Measurements from ENCODE around the gene CPLX3. TPM values are rescaled to one million over a fixed set of nuclear protein-coding genes. Genes with fewer than 3 reads are reported as not detected.

The CPLX3 gene
- total RNA-seq, 2 experiments from 2014 or later, result 0.17 to 0.28 TPM

- Mint-ChIP-seq H3K4me3 (no peak overlapping the region), H3K27me3 (no peaks in the 10 kb centered on the region), H3K36me3 (peaks cover 33% of the 10 kb centered on the region), H3K4me1 (peaks cover 8% of the 10 kb centered on the region), H3K27ac (peak overlapping the region; percentile 38), H3K9me3 (no peaks in the 10 kb centered on the region)
- POLR2A ChIA-PET, result interaction anchor here (0.6 kb wide), 1 partner anchor 25 kb away, joined by 4 read pairs; no protein-coding TSS in a partner anchor
- ATAC-seq (ENCODE audit: low read depth), result no peak
- DNase-seq, result no peak
Measured at GRCh38 chr15:74851960-74852359, 25.5 kb downstream of the CPLX3 start.

- POLR2A ChIA-PET, result no interaction called here
- no peak overlapping the region for H3K27ac Mint-ChIP-seq
- H3K9me3 Mint-ChIP-seq, result no peaks in the 10 kb centered on the region
- DNase-seq, result no peak
- H3K4me1 Mint-ChIP-seq, result peaks cover 30% of the 10 kb centered on the region
- H3K36me3 Mint-ChIP-seq, result peaks cover 22% of the 10 kb centered on the region
- H3K4me3 Mint-ChIP-seq, result no peak overlapping the region
- ATAC-seq (ENCODE audit: low read depth), result no peak
- H3K27me3 Mint-ChIP-seq, result no peaks in the 10 kb centered on the region
Measured at GRCh38 chr15:74854453-74855022, 28.1 kb downstream of the CPLX3 start.

- no peak for DNase-seq
- peaks cover 34% of the 10 kb centered on the region for H3K4me1 Mint-ChIP-seq
- H3K36me3 Mint-ChIP-seq, result peaks cover 17% of the 10 kb centered on the region
- no peak overlapping the region for H3K27ac Mint-ChIP-seq
- POLR2A ChIA-PET, result interaction anchor here (0.7 to 1.6 kb wide), 2 partner anchors 14 to 93 kb away, joined by 4 to 9 read pairs; no protein-coding TSS in a partner anchor
- H3K9me3 Mint-ChIP-seq, result no peaks in the 10 kb centered on the region
- ATAC-seq (ENCODE audit: low read depth), result no peak
- no peaks in the 10 kb centered on the region for H3K27me3 Mint-ChIP-seq
- H3K4me3 Mint-ChIP-seq, result no peak overlapping the region
Measured at GRCh38 chr15:74855857-74856256, 29.4 kb downstream of the CPLX3 start.

- Mint-ChIP-seq H3K4me3 (no peak overlapping the region), H3K27me3 (no peaks in the 10 kb centered on the region), H3K9me3 (no peaks in the 10 kb centered on the region), H3K27ac (no peak overlapping the region), H3K36me3 (peaks cover 13% of the 10 kb centered on the region), H3K4me1 (peaks cover 34% of the 10 kb centered on the region)
- POLR2A ChIA-PET, result interaction anchor here (0.6 to 1.6 kb wide), 4 partner anchors 14 to 93 kb away, joined by 3 to 9 read pairs (median 4); partner anchors contain the start of gene COX5A
- ATAC-seq (ENCODE audit: low read depth) (no peak), DNase-seq (no peak)
Measured at GRCh38 chr15:74856537-74856936, 30.1 kb downstream of the CPLX3 start.

- H3K4me1 Mint-ChIP-seq, result peaks cover 34% of the 10 kb centered on the region
- H3K27me3 Mint-ChIP-seq, result no peaks in the 10 kb centered on the region
- peak overlapping the region; percentile 27 for H3K4me3 Mint-ChIP-seq
- POLR2A ChIA-PET, result interaction anchor here (0.6 to 2.9 kb wide), 5 partner anchors 10 to 81 kb away, joined by 3 to 15 read pairs (median 7); partner anchors contain the start of gene COX5A
- DNase-seq (no peak), ATAC-seq (ENCODE audit: low read depth) (peak; percentile 43)
- peaks cover 10% of the 10 kb centered on the region for H3K36me3 Mint-ChIP-seq
- H3K9me3 Mint-ChIP-seq, result no peaks in the 10 kb centered on the region
- peak overlapping the region; percentile 79 for H3K27ac Mint-ChIP-seq
Measured at GRCh38 chr15:74857082-74857655, 30.7 kb downstream of the CPLX3 start.

GRCh38 chr15:74857671-74858368 lies 31.4 kb downstream of the CPLX3 start:
- Mint-ChIP-seq H3K36me3 (peaks cover 9% of the 10 kb centered on the region), H3K4me1 (peaks cover 34% of the 10 kb centered on the region), H3K4me3 (peak overlapping the region; percentile 41), H3K27me3 (no peaks in the 10 kb centered on the region), H3K27ac (peak overlapping the region; percentile 79), H3K9me3 (no peaks in the 10 kb centered on the region)
- POLR2A ChIA-PET, result interaction anchor here (0.5 to 2.9 kb wide), 8 partner anchors 10 to 458 kb away, joined by 3 to 15 read pairs (median 4); partner anchors contain the start of genes COX5A and FAM219B
- peak; percentile 82 for ATAC-seq (ENCODE audit: low read depth)
- DNase-seq, result no peak

- peak overlapping the region; percentile 79 for H3K27ac Mint-ChIP-seq
- no peaks in the 10 kb centered on the region for H3K9me3 Mint-ChIP-seq
- peaks cover 7% of the 10 kb centered on the region for H3K36me3 Mint-ChIP-seq
- POLR2A ChIA-PET, result interaction anchor here (0.5 to 2.9 kb wide), 7 partner anchors 9 to 458 kb away, joined by 3 to 15 read pairs (median 4); partner anchors contain the start of gene FAM219B
- H3K4me1 Mint-ChIP-seq, result peaks cover 34% of the 10 kb centered on the region
- peak overlapping the region; percentile 30 for H3K4me3 Mint-ChIP-seq
- DNase-seq, result no peak
- ATAC-seq (ENCODE audit: low read depth), result no peak
- no peaks in the 10 kb centered on the region for H3K27me3 Mint-ChIP-seq
Measured at GRCh38 chr15:74858369-74858740, 31.9 kb downstream of the CPLX3 start.

GRCh38 chr15:74863239-74864056 lies 37.0 kb downstream of the CPLX3 start:
- no peaks in the 10 kb centered on the region for H3K27me3 Mint-ChIP-seq
- H3K36me3 Mint-ChIP-seq, result peaks cover 34% of the 10 kb centered on the region
- POLR2A ChIA-PET, result interaction anchor here (1.6 kb wide), 1 partner anchor 43 kb away, joined by 5 read pairs; the partner anchor contains the start of gene FAM219B
- peak; percentile 72 for ATAC-seq (ENCODE audit: low read depth)
- DNase-seq, result no peak
- peak overlapping the region; percentile 45 for H3K4me3 Mint-ChIP-seq
- peaks cover 50% of the 10 kb centered on the region for H3K4me1 Mint-ChIP-seq
- peak overlapping the region; percentile 80 for H3K27ac Mint-ChIP-seq
- no peaks in the 10 kb centered on the region for H3K9me3 Mint-ChIP-seq

GRCh38 chr15:74864296-74864695 lies 37.9 kb downstream of the CPLX3 start:
- DNase-seq, result no peak
- H3K27me3 Mint-ChIP-seq, result no peaks in the 10 kb centered on the region
- peak overlapping the region; percentile 75 for H3K27ac Mint-ChIP-seq
- H3K9me3 Mint-ChIP-seq, result no peaks in the 10 kb centered on the region
- ATAC-seq (ENCODE audit: low read depth), result no peak
- peaks cover 35% of the 10 kb centered on the region for H3K36me3 Mint-ChIP-seq
- H3K4me3 Mint-ChIP-seq, result no peak overlapping the region
- peaks cover 49% of the 10 kb centered on the region for H3K4me1 Mint-ChIP-seq
- POLR2A ChIA-PET, result interaction anchor here (1.6 kb wide), 1 partner anchor 42 kb away, joined by 5 read pairs; the partner anchor contains the start of gene FAM219B

GRCh38 chr15:74865316-74865715 lies 38.9 kb downstream of the CPLX3 start:
- Mint-ChIP-seq H3K36me3 (peaks cover 42% of the 10 kb centered on the region), H3K4me3 (no peak overlapping the region), H3K4me1 (peaks cover 54% of the 10 kb centered on the region), H3K27me3 (no peaks in the 10 kb centered on the region), H3K27ac (peak overlapping the region; percentile 65), H3K9me3 (no peaks in the 10 kb centered on the region)
- DNase-seq, result no peak
- POLR2A ChIA-PET, result interaction anchor here (0.6 to 1.6 kb wide), 3 partner anchors 41 to 243 kb away, joined by 3 to 5 read pairs (median 5); partner anchors contain the start of gene FAM219B
- ATAC-seq (ENCODE audit: low read depth), result no peak

- Mint-ChIP-seq H3K36me3 (peaks cover 45% of the 10 kb centered on the region), H3K27ac (peak overlapping the region; percentile 11), H3K4me3 (no peak overlapping the region), H3K27me3 (no peaks in the 10 kb centered on the region), H3K4me1 (peaks cover 62% of the 10 kb centered on the region), H3K9me3 (no peaks in the 10 kb centered on the region)
- POLR2A ChIA-PET, result interaction anchor here (2.9 kb wide), 1 partner anchor 8 kb away, joined by 15 read pairs; no protein-coding TSS in a partner anchor
- DNase-seq, result no peak
- ATAC-seq (ENCODE audit: low read depth), result no peak
Measured at GRCh38 chr15:74866090-74866489, 39.7 kb downstream of the CPLX3 start.

- Mint-ChIP-seq H3K4me1 (peaks cover 66% of the 10 kb centered on the region), H3K27me3 (no peaks in the 10 kb centered on the region), H3K27ac (peak overlapping the region; percentile 58), H3K36me3 (peaks cover 47% of the 10 kb centered on the region), H3K4me3 (peak overlapping the region; percentile 52), H3K9me3 (no peaks in the 10 kb centered on the region)
- ATAC-seq (ENCODE audit: low read depth), result no peak
- POLR2A ChIA-PET, result interaction anchor here (0.8 to 2.9 kb wide), 2 partner anchors 10 to 22 kb away, joined by 3 to 15 read pairs; no protein-coding TSS in a partner anchor
- no peak for DNase-seq
Measured at GRCh38 chr15:74867466-74868038, 41.1 kb downstream of the CPLX3 start.

Data from activated naive CD8-positive, alpha-beta T cell treated with anti-CD3 and anti-CD28 coated beads, Interleukin-2, amount 10 ng/mL, durations not matched to agents 7 days and 5 days (primary cell).